Fibroblast of lung (primary cell): Measurements from ENCODE around the gene ST6GAL1. TPM values are rescaled to one million over a fixed set of nuclear protein-coding genes. Genes with fewer than 3 reads are reported as not detected.
"Not testable (repeated sequence)": the region's sequence is repeated elsewhere in the genome, so short reads cannot be mapped to it uniquely, and the experiment has no call there.

Experiments used
- DNase-seq, 2 donors: peaks; one replicate each; pipeline versions ENCODE4 v3.0.0 to v3.0.0-alpha.2; 2010; ENCODE audit warnings: low read depth in 2 of 2
- H2AFZ ChIP-seq: 2 replicates; pipeline ENCODE4 v1.5.1; 2012; ENCODE audit warnings: low read length, control low read depth, inconsistent platforms
- H3K27ac ChIP-seq: 2 replicates; pipeline ENCODE4 v1.5.1; 2011; ENCODE audit warnings: low read length, control low read depth; ENCODE audit not compliant: insufficient read depth
- H3K27me3 ChIP-seq: 2 replicates; pipeline ENCODE4 v1.5.1; 2011; ENCODE audit warnings: mild to moderate bottlenecking, low read length; ENCODE audit not compliant: control insufficient read depth, insufficient read depth
- H3K36me3 ChIP-seq: 2 replicates; pipeline ENCODE4 v1.5.1; 2011; ENCODE audit warnings: low read length; ENCODE audit not compliant: control insufficient read depth, insufficient read depth
- H3K4me1 ChIP-seq: 2 replicates; pipeline ENCODE4 v1.5.1; 2011; ENCODE audit warnings: low read length; ENCODE audit not compliant: control insufficient read depth, insufficient read depth; ENCODE audit errors: extremely low read depth
- H3K4me2 ChIP-seq: 2 replicates; pipeline ENCODE4 v1.5.1; 2011; ENCODE audit warnings: low read length, control low read depth; ENCODE audit not compliant: insufficient read depth; ENCODE audit errors: extremely low read depth
- H3K4me3 ChIP-seq, 4 experiments: fragments of 200-600 bp in 1 of 4; sonication (generic) in 1 of 4; replicated peaks in 1 of 4; 2 replicates each; pipeline ENCODE4 v1.5.1; 2011 to 2016; ENCODE audit warnings: low read length in 4 of 4, low read depth in 3 of 4, mild to moderate bottlenecking in 3 of 4, control low read depth in 2 of 4, inconsistent platforms in 1 of 4, mixed read lengths in 1 of 4; ENCODE audit not compliant: insufficient read depth in 1 of 4; ENCODE audit errors: control extremely low read depth in 1 of 4
- H3K79me2 ChIP-seq: 2 replicates; pipeline ENCODE4 v1.5.1; 2012; ENCODE audit warnings: mild to moderate bottlenecking, low read length, inconsistent platforms; ENCODE audit not compliant: control insufficient read depth, insufficient read depth
- H3K9ac ChIP-seq: 2 replicates; pipeline ENCODE4 v1.5.1; 2011; ENCODE audit warnings: mild to moderate bottlenecking, low read length, control low read depth; ENCODE audit not compliant: insufficient read depth
- H3K9me3 ChIP-seq: 2 replicates; pipeline ENCODE4 v1.5.1; 2012; ENCODE audit warnings: low read depth, low read length; ENCODE audit not compliant: control insufficient read depth, insufficient read depth
- H4K20me1 ChIP-seq: 2 replicates; pipeline ENCODE4 v1.5.1; 2011; ENCODE audit warnings: low read length; ENCODE audit not compliant: control insufficient read depth, insufficient read depth; ENCODE audit errors: extremely low read depth
- CTCF ChIP-seq, 2 donors: IDR thresholded peaks in 1 of 2; conservative IDR thresholded peaks in 1 of 2; 1 replicate in 1 of 2; 2 replicates in 1 of 2; pipeline ENCODE4 v1.5.1; 2011 to 2012; ENCODE audit warnings: low read length in 2 of 2, control low read depth in 1 of 2, inconsistent platforms in 1 of 2, low read depth in 1 of 2, mild to moderate bottlenecking in 1 of 2
- EZH2 ChIP-seq: IDR thresholded peaks from 2 replicates; pipeline ENCODE4 v1.5.1; 2012; ENCODE audit warnings: low read length, control low read depth, mild to moderate bottlenecking; ENCODE audit errors: missing control alignments
- polyA plus RNA-seq, 2 donors: library from polyadenylated mRNA; depleted of rRNA in 1 of 2; stranded (reverse) in 1 of 2; unstranded in 1 of 2; fragments of >200 nt; gene quantifications; 2 replicates each; pipeline ENCODE4 v1.2.1, GENCODE V29; 2011 to 2012; ENCODE audit warnings: missing spikeins in 1 of 2
- total RNA-seq: library from RNA; depleted of rRNA; stranded (reverse); fragments of >200 nt; gene quantifications from 2 replicates; pipeline ENCODE4 v1.2.1, GENCODE V29; 2014

ST6GAL1 gene
- total and polyA plus RNA-seq, 2 donors (not counting 1 experiment from before 2014, with no cell fraction given), result 0.83 to 1.00 TPM

GRCh38 chr3:186901135-186901734, 29.1 kb upstream of the ST6GAL1 start:
- H3K4me2 ChIP-seq, result no peak overlapping the region
- DNase-seq, result peak; percentile 16 to 66

GRCh38 chr3:186902154-186902553, 28.2 kb upstream of the ST6GAL1 start:
- no peak overlapping the region for H3K4me2 ChIP-seq
- no peaks in the 10 kb centered on the region for H3K36me3 ChIP-seq
- no peak overlapping the region for H3K27ac ChIP-seq
- no peaks in the 10 kb centered on the region for H3K27me3 ChIP-seq
- no peak overlapping the region for H3K9ac ChIP-seq
- H3K4me3 ChIP-seq, result no peak overlapping the region
- TF ChIP-seq CTCF (conservative IDR thresholded peaks at IDR 0.05 in 1 of 2, IDR thresholded peaks at IDR 0.05 in 1 of 2; ENCODE audit: low read depth in 1 of 2, low read length in 2 of 2) (no peak), EZH2 (no peak)
- H3K4me1 ChIP-seq, result no peaks in the 10 kb centered on the region
- H3K79me2 ChIP-seq, result no peaks in the 10 kb centered on the region
- H2AFZ ChIP-seq, result no peak overlapping the region
- H3K9me3 ChIP-seq, result no peaks in the 10 kb centered on the region
- H4K20me1 ChIP-seq, result no peaks in the 10 kb centered on the region
- DNase-seq, result peak in 1 of 2 donors; percentile 56

More at GRCh38 chr3:186901135-186901734, 29.1 kb upstream of the ST6GAL1 start:
- Histone ChIP-seq H2AFZ (no peak overlapping the region), H3K36me3 (no peaks in the 10 kb centered on the region), H4K20me1 (no peaks in the 10 kb centered on the region), H3K4me3 (no peak overlapping the region), H3K27me3 (no peaks in the 10 kb centered on the region), H3K27ac (no peak overlapping the region), H3K9ac (no peak overlapping the region), H3K9me3 (no peaks in the 10 kb centered on the region), H3K79me2 (no peaks in the 10 kb centered on the region), H3K4me1 (no peaks in the 10 kb centered on the region)
- no peak for TF ChIP-seq EZH2
- TF ChIP-seq CTCF (conservative IDR thresholded peaks at IDR 0.05 in 1 of 2, IDR thresholded peaks at IDR 0.05 in 1 of 2; ENCODE audit: low read depth in 1 of 2, low read length in 2 of 2), result no peak

GRCh38 chr3:186902713-186903112, 27.6 kb upstream of the ST6GAL1 start:
- H3K27me3 ChIP-seq, result no peaks in the 10 kb centered on the region
- no peak for DNase-seq
- TF ChIP-seq EZH2 (no peak), CTCF (conservative IDR thresholded peaks at IDR 0.05 in 1 of 2, IDR thresholded peaks at IDR 0.05 in 1 of 2; ENCODE audit: low read depth in 1 of 2, low read length in 2 of 2) (no peak)
- H3K27ac ChIP-seq, result no peak overlapping the region
- H3K9ac ChIP-seq, result no peak overlapping the region
- H3K4me2 ChIP-seq, result no peak overlapping the region
- no peaks in the 10 kb centered on the region for H4K20me1 ChIP-seq
- H3K9me3 ChIP-seq, result no peaks in the 10 kb centered on the region
- no peak overlapping the region for H3K4me3 ChIP-seq
- no peak overlapping the region for H2AFZ ChIP-seq
- H3K79me2 ChIP-seq, result no peaks in the 10 kb centered on the region
- H3K4me1 ChIP-seq, result no peaks in the 10 kb centered on the region
- H3K36me3 ChIP-seq, result no peaks in the 10 kb centered on the region

GRCh38 chr3:186903676-186904075, 26.6 kb upstream of the ST6GAL1 start:
- not testable (repeated sequence) for H3K4me2 ChIP-seq, H3K9ac ChIP-seq, H3K4me1 ChIP-seq, H2AFZ ChIP-seq, H3K27ac ChIP-seq, H3K4me3 ChIP-seq, DNase-seq, H3K36me3 ChIP-seq, H3K9me3 ChIP-seq, H3K79me2 ChIP-seq, H4K20me1 ChIP-seq, H3K27me3 ChIP-seq

- H3K9me3 ChIP-seq, H3K36me3 ChIP-seq, H3K4me2 ChIP-seq, H3K27ac ChIP-seq, H3K27me3 ChIP-seq, H3K4me1 ChIP-seq, DNase-seq, H4K20me1 ChIP-seq, H3K9ac ChIP-seq, H3K4me3 ChIP-seq, H3K79me2 ChIP-seq, H2AFZ ChIP-seq: not testable (repeated sequence)
These were observed 23.3 kb upstream of the ST6GAL1 start for GRCh38 chr3:186907075-186907474.
